Activated CD4-positive, CD25-positive, alpha-beta regulatory T cell treated with anti-CD3 and anti-CD28 coated beads, Interleukin-2, amount 50 U/mL, for 24 hours (primary cell): ENCODE measurements around the gene PEX14.
A peak's percentile ranks its signal among the peaks of the same experiment; 100 is the strongest.

Source experiments
- ATAC-seq, 2 donors: fragments of 150-1000 bp; cut with Tn5 transposase; one replicate each; pipeline ENCODE4 v1.10.0; 2021; ENCODE audit warnings: mild to moderate bottlenecking in 1 of 2, moderate library complexity in 1 of 2

The PEX14 gene

DNA sequence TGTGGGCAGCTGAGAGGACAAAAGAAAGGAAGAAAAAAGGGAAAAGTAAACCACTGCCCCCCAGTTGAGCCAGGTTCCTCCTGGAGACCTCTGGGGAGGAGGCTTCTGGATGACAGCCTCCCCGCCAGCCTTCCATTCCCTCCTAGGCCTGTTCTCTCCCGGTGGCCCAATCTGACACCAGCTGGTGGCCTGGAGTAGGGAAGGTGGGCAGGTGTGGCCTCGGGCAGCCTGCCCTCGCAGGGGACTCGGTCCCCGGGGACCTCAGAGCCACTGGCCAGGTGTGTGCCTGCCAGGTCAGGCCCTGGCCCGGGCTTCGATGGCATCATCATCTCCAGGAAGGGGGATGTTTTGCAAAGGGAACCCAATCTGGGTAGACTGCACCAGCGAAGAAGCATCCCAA, 162.7 kb downstream of the PEX14 start:
- ATAC-seq = no peak

DNA sequence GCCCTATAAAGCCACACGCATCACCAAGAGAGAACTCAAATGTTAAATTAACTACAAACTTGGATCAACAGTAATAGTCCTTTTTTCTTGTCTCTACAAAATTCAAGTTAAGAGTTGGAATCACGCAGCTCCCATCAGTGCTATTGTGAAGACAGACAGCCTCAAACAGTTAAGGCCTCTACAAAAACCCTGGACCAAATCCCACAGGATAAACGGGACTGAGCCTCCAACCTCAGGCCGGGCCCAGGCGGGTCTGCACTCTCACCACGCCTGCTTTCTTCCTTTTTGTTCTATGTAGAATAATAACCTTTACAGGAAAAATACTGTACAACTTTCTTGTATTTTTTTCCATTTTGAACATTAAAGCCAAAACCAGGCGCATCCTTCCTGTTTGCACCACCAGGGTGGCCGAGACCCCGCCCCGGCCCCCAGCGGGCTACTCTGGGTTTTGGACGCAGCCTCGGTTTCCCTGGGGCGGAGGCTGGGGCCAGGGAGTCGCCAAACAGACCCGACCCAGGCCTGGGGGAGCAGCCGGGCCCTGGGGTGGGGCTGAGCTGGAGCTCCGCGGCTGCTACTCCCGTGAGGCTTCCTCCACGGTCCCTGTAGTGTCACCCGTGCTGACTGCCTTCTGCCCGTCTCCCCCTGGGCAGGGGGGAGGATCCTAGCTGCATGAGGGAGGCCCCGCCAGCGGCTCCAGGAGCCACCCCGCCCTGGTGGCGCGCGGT, 163.2 kb downstream of the PEX14 start:
- ATAC-seq = peak in 1 of 2 donors; percentile 32

DNA sequence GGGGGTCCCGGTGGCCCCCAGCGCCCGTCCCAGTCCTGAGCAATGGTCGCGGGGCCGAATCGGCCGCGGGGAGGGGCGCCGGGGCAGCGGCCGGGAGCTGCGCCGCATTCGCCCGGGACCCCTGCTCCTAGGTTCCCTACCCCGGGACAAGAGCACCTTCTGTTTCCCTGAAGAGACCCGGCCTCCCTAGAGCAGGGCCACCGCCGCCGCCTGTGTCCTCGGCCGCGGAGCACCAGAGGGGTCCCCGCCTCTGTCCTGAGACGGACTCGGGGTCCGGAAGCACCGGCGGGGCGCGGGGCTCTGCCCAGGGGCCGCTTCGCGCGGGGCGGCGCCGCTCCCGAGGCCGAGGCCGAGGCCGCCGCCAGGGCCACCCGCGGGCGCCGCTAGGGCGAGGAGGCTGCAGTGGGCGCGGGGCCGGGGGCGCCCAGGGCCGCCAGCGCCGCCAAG, 163.8 kb downstream of the PEX14 start:
- no peak for ATAC-seq

DNA sequence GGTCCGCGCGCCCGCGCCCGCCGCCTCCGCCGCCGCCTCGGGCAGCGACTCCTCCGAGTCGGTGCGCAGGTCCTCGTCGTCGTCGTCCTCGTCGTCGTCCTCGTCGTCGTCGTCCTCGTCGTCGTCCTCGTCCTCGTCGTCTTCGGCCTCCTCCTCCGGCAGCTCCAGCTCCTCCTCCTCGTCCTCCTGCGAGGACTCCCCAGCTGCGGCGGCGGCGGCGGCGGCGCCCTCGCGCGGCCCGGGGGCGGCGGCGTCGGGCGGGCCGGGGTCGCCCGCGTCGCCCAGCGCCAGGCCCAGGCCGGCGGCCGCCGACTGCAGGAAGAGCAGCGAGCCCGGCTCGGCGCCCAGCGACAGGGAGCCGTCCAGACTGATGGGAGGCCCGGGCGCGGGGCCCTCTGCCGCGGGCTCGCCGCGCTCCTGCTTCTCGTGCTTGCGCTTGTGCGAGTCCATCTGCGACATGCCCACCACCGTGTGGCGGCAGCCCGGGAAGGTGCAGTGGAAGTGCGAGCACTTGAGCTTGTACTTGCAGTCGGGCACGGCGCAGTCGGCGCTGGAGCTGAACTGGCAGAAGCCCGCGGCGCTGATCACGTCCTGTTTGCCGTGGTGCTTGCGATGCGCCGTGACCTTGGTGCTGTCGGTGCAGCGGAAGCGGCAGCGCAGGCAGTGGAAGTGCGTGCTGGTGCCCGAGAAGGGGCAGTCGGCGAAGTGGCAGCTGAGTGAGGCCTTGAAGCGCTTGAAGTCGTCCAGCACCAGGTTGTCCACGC, 164.4 kb downstream of the PEX14 start:
- no peak for ATAC-seq

DNA sequence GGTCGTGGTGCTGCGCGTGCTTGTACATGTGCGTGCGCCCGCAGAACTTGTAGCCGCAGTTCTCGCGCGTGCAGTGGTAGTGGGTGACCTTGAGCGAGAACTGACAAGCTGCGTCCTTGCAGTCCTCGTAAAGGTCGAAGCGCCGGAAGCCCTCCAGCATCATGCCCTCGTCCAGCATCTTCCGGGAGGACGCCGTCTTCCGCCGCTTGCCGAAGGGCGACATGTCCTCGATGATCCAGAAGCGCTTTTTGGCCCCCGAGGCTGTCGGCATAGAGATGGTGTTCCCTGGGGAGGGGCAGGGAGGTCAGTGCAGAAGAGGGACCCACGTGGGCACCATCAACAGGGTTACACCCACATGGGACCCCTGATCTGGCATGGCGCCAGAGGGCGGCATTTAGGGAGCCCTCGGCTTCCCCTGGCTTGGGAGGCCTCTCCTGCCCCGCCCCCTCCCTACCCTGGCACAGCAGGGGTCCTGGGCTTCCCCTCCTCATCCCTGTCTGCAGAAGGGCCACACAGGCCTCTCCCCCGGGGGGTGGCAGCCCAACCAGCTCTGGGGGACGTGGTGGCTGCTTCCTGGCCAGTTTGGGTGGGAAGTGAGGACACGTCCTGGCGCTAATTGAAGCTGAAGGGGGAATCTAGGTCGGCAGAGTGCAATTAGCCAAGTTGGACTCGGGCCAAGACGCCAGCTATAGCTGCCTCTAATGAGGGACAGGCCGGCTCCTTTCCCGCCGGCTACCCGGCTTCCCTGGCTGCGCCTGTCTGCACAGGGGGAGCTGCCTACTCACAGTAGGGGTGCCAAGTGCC, 165.2 kb downstream of the PEX14 start:
- ATAC-seq = no peak

DNA sequence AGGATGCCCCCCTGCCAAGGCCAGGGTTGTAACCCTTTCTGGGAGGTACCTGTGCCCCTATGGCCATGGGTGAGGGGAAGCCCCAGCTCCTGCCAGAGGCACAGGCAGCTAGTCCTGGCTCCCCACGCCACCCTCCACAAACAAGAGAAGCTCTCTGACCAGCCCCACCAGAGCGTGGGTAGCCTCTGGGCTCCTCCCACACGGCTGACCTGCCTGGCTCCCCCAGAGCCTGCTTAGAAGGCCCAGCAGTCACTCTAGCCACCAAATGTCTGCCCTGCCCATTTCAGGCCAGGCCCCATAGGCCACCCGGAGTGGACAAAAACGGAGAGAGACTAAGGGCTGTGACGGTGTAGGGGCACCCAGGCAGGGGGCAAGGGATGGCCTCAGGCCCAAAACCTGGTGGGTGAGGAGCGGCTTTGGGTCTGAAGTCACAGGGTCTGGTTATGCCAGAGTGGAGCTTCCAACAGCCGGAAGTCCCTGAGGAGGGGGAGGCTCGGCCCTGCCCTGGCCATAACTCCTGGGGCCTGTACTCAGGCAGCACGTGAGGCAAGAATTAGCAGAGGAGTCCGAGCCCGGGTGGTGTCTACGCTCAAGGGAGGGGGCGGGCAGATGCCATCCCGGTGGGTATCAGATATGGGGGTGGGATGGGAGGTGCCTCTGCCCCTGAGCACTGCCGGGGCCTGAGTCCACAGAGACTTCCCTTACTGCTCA, 166.2 kb downstream of the PEX14 start:
- no peak for ATAC-seq

DNA sequence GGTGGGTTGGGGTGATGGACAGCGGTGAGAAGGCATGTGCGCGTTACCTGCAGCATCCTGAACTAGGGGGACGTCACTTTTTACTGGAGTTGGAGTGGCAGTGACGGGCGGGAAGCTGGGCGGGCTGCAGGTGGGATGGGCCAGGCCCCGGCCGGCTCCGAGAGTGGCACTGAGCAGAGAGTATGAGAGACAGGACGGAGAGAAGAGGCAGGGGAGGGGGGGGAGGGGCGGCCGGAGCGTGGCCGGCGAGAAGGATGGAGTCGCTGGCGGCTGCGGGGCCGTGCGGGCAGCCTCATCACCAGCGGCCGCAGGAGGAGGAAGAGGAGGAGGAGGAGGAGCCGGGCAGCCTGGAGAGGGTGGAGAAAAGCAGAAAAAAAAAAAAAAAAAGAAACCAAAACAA, 167.2 kb downstream of the PEX14 start:
- ATAC-seq = no peak

DNA sequence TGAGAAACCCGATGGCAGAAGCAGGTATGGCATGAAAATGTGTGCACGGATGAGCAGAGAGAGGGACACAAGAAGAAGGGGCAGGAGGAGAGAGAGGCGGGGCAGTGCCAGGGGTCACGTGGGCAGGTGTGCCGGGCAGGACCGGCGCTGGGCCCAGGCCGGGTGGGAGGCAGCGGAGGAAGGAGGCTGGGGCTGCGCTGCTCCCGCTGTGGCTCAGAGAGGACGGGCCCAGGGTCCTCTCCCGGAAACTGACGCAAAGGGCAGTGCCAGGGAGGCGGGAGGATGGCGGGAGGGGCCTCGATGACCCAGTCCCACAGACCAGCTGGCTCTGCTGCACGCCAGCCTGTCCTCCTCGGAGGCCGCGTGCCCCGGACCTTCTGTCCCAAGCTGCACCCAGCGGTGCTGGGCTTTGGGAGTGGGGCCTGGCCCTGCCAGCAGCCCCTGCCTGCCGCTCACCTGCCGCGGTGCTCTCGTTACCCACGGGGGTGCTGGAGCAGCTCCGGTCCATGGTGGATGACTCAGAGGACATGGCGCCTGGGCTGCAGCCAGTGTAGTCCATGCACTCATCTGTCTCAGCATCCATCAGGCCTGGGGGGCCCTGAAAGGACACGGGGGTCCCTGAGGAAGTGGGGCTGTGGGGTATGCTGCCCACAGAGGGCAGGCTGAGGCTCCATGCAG, 167.8 kb downstream of the PEX14 start:
- ATAC-seq = no peak

DNA sequence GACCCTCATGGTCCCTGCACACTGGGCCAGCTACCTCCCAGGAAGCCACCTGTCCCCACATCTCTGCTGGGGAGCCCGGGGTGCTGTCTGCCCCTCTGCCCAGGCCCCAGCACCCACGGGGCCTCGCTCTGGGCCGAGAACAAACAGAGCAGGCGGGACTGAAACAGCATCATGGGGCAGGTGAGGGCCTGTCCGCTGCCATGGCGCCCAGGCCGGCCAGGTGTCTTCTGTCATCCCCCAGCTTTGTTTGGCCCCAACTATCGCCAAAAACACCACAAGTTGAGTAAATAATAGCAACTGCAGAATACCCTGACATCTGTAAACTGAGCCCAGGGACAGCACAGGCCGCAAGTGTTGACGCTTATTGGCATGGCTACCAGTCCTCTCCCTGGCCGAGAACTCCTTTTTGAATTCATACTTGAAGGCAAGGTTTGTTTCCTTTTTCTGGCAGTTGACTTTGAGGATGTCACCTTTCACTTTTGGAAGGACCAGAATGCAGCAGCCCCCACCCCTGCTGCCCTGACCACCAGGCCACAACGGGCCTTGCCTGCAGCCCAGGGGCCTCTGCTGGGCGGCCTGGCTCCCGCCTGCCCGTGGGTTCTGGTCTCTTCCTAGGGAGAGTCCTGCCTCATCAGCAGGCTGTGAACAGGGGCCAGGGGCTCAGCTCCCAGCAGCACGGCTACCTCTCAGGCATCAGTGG, 169.0 kb downstream of the PEX14 start:
- ATAC-seq = no peak

DNA sequence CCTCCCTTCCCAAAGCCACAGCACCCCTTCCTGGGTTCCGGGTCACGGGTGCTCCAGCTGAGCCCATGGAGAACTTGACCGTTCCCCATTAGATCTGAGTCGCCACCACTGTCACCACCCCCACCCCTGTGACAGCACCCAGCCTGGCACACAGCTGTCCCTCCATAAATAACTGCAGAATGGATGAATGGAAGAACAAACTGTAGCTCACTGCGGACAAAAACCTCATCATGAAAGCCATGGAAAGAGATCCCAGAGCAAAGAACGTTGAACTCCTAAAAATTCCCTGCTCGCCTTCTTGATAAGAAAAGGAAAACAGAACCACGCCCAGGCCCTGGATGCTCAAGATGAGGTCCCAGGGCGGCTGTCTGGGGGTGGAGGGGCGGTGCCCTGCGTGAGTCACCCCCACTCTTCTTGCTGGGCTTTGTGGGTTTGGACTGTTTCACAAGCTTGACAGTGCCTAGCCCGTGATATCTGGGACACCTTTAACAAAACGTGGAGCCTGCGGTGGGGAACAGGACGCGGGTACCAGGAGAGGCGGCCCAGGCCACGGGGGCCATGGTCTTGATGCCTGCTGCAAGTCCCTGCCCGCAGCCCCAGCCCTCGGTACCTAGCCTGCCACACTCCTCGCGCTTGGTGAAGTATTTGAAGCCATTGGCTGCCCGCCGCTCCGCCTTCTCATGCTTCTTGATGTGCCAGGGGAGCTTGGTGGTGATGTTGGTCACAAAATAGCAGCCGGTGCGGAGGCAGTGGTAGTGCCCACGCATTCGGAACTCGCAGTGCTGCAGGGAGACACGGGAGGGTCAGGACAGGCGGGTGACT, 169.8 kb downstream of the PEX14 start:
- no peak for ATAC-seq

DNA sequence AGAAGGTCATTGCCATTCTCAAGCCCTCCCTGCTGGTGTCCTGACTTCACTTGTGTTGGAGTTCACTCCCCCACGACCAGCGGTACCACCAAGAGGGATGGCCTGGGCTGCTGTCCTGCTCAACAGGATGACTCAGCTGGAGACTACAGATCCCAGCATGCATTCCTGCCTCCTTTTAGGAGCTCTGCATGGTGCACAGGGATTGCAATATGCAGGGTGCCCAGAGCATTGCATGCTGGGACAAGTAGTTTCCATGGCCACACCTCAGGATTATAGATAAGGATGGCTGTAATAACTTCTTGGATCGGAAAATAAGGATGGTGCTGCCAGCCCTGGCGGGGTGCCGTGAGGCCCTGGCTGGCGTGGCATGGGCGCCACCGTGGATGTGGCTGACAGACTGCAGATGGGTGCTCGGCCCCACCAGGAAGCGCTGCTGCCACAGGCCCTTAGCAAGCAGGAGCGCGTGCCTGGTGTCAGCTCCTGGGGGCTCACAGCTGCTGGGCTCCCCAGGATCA, 171.7 kb downstream of the PEX14 start:
- ATAC-seq = no peak

DNA sequence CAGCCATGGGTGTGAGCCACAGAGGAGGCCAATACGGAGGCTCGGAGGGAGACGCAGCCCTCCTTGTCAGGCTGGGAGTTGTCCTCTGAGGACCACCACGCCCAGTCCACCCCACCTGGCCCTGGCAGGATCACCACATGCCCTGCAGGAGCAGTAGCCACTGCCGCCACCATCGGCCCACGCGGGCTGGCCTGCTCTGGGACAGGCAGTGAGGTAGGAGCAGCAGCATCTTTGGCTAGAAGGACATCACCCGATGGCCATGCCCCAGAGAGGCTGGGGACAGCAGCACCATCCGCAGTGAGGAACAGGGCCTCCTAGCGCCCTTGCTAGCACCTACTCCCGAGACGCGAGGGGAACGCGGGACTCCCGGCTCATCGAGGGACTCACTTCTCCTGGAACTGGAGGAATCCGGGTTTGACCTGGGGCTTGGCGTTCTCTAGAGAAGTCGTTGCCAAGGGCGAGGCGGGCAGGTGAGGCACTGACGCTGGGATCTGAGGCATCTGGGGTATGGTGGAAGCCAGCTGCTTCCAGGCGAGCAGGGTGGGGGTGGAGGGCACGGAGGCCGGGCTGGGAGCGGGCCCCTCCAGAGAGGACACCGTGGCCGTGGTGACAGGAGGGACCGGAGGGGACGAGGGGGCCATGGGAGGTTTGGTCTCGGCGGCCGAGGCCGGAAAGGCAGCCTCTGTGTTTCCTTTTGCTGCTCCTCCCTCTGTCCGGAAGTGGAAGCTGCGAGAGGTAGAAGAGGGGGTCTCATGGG, 172.8 kb downstream of the PEX14 start:
- ATAC-seq = no peak

DNA sequence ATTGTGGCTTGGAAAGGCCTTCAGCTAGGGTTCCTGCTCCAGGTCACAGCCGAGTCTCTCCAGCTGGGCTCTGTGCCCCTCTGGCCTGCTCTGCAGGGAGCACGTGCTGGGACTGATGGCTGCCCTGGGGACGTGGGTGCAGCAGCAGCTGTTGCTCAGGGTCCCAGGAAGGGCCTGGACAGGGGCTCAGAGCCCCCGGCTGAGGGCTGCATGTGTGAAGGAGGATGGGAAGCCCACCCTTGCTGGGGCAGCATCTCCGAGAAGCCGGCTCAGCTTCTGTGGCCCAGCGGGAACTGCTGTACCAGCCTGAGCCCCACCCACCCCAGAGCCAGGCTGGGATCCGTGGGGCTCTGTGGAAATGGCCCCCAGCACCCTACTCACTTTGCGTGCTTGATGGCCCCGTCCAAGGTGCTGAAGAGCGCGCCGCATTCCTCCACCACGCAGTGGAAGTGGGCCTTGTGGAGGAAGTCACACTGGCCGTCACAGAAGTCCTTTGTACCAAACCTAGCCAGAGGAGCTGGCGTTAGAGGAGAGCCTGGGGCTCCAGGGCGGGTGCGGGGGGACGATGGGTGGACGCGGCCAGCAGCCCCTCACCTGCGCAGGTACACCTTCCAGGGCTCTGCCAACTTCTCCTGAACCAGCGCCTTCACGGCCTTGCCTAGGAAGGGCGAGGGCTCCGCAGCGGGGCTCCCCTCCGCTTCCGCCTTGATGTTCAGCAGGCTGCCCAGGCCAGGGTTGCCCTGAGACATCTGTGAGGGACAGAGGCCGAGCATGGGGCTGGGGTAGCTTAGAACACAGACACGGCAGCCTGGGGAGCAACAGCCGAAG, 174.2 kb downstream of the PEX14 start:
- no peak for ATAC-seq

DNA sequence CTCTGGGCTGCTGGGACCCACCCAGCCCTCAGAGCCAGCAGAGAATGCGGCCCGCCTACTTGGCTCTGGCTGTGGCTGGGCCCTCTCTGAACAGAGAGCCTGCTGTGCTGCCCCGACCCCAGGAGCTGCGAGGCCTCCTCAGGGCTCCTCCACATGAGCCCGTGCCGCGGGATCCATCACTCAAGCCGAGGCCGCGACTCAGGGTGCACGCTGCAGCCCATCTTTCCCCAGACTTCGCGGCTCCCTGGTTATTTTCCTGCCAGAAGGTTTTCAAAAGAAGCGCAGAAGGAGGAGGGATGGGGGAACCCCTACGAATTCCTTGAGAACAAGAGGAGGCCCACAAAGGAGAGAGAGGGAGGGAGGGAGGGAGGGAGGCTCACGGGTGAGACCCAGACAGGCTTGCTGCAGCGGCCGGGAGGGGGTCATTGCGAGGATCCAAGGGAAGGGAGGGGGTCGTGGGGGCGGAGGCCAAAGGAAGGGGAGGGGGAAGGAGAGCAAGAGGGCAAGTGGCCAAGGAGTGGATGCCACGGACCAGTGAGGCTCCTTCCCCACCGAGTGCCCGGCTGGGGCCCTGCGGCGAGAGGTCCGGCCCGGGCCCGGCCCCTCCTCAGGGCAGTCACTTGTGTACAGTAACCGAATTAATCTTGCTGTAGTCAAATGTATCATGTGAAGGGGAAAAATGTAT, 174.9 kb downstream of the PEX14 start:
- no peak for ATAC-seq

DNA sequence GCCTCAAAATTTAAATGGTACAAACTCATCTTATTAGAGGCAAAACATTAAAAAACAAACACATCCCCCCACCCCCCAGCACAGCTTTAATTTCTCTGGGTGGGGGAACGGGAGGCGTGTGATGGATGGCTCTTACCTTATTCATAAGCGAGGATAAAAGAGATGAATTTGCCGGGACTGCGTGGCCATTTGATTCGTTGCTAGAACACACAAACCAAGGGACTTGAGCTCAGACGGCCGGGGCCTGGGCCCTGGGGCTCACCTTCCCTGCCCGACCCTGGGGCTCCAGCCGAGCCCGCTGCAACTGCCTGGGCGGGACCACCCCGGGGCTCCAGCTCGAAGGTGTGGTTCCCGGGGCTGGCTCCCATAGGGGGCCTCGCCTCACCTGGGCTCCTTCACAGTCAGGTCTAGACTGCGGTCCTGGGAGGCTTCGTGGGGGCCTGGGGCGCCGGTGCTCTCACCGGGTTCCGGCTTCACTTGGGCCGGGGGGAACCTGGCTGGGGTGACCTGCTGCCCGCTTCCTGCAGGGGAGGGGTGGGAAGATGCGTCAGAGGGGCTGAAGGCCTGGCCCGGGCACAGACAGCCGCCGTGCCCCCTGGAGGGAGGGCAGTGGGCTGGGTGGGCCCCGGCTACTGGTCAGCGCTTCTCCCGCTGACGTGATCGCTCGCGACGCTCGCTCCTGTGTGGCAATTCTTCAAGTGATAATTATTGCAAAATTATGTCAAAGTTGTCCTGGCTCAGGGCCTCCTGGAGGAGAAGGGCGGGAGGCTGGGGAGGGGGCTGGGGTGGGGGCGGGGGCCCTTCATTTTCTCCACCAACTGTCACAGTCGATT, 176.0 kb downstream of the PEX14 start:
- no peak for ATAC-seq

DNA sequence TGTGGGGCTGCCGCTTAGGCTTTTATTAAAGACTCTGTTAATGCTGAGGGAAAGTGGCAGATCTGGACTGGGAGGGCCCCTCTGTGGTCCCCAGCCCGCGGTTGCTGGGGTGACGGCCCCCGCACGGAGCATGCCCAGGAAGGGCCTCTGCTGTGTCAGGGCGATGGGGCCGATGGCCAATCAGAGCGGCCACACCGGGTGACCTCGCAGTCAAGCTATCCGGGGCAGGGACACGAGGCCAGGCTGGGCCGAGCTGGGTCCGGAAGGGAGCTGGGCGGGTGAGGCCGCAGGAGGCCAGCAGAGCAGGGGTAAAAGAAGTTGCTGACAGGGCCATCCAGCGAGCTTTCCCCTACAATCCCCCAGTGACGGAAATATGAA, 176.6 kb downstream of the PEX14 start:
- ATAC-seq = no peak

DNA sequence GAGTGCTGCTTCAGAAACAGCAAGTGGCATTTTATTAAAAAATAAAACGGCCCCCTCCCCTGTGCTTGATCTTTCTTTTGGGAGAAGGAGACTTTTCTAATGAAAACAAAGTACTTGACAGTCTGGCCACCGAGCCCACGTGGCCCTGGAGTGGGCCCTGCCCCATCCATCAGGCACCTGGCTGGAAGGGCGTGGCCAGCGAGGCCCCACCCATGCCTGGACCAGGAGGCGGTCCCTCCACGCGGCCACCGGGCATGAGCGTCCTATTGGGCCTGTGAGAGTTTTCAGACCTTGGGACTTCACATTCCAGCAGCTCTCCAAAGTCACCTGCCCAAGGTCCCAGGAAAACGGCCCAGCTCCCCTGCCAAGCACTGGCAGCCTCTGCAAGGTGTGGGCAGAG, 177.0 kb downstream of the PEX14 start:
- ATAC-seq = no peak
